K562 (cell line): Measurements from ENCODE around the gene UBE3B. TPM values are rescaled to one million over a fixed set of nuclear protein-coding genes. Genes with fewer than 3 reads are reported as not detected.
A peak's percentile ranks its signal among the peaks of the same experiment; 100 is the strongest.

Experiments
- BDP1 ChIP-seq: IDR thresholded peaks from 3 replicates; pipeline ENCODE4 v1.6.1; 2011; ENCODE audit not compliant: insufficient read length, insufficient read depth
- BHLHE40 ChIP-seq: IDR thresholded peaks from 2 replicates; pipeline ENCODE4 v1.6.1; 2011; ENCODE audit warnings: low read length, improper control_type of control experiment
- C11orf30 ChIP-seq: fragments of 450-650 bp; IDR thresholded peaks from 2 replicates; pipeline ENCODE4 v1.6.1; 2016; ENCODE audit warnings: low read depth, mild to moderate bottlenecking
- EHMT2 ChIP-seq: fragments of 450-650 bp; IDR thresholded peaks from 2 replicates; pipeline ENCODE4 v1.6.1; 2018; ENCODE audit warnings: antibody characterized with exemption
- ELF2 ChIP-seq: fragments of 250-450 bp; sonication (Bioruptor Pico); IDR thresholded peaks from 2 replicates; pipeline ENCODE4 v1.5.0; 2021; ENCODE audit warnings: mild to moderate bottlenecking
- ESRRA ChIP-seq: fragments of 450-650 bp; IDR thresholded peaks from 2 replicates; pipeline ENCODE4 v1.6.1; 2014; ENCODE audit warnings: low read depth, mild to moderate bottlenecking, moderate library complexity, borderline replicate concordance
- ETV1 ChIP-seq: fragments of 450-650 bp; conservative IDR thresholded peaks from 2 replicates; pipeline ENCODE4 v1.6.1; 2016; ENCODE audit warnings: missing genetic modification characterization, control low read depth, low read depth, missing compliant biosample characterization
- FOSL1 ChIP-seq: fragments of 200-800 bp; sonication (Bioruptor generic); conservative IDR thresholded peaks from 2 replicates; pipeline ENCODE4 v1.6.1; 2016; ENCODE audit warnings: missing genetic modification characterization, missing compliant biosample characterization
- IRF2 ChIP-seq: sonication (generic); formaldehyde crosslinking; IDR thresholded peaks from 2 replicates; pipeline ENCODE4 v1.8.1; 2022; ENCODE audit warnings: mild to moderate bottlenecking, missing genetic modification reagents
- MEIS2 ChIP-seq: fragments of 450-650 bp; IDR thresholded peaks from 2 replicates; pipeline ENCODE4 v1.6.1; 2014; ENCODE audit warnings: mild to moderate bottlenecking; ENCODE audit not compliant: partially characterized antibody
- NCOR1 ChIP-seq: fragments of 450-650 bp; IDR thresholded peaks from 2 replicates; pipeline ENCODE4 v1.6.1; 2016; ENCODE audit warnings: mild to moderate bottlenecking, moderate library complexity
- NR2F6 ChIP-seq: fragments of 450-650 bp; formaldehyde crosslinking; IDR thresholded peaks from 2 replicates; pipeline ENCODE4 v1.4.0; 2020; ENCODE audit warnings: mild to moderate bottlenecking
- STAG1 ChIP-seq: sonication (generic); formaldehyde crosslinking; IDR thresholded peaks from 2 replicates; pipeline ENCODE4 v1.5.0; 2020; ENCODE audit warnings: missing genetic modification reagents, borderline replicate concordance
- TAF15 ChIP-seq: fragments of 200-400 bp; formaldehyde crosslinking; IDR thresholded peaks from 2 replicates; pipeline ENCODE4 v1.6.1; 2017; ENCODE audit warnings: mild to moderate bottlenecking, low read depth, low read length, moderate library complexity
- TBL1XR1 ChIP-seq, 2 experiments: IDR thresholded peaks; 2 replicates each; pipeline ENCODE4 v1.6.1; 2012; ENCODE audit warnings: improper control_type of control experiment in 2 of 2, low read length in 2 of 2, mild to moderate bottlenecking in 1 of 2
- YBX1 ChIP-seq: fragments of 450-650 bp; IDR thresholded peaks from 2 replicates; pipeline ENCODE4 v1.7.1; 2016; ENCODE audit warnings: mild to moderate bottlenecking
- ZNF232 ChIP-seq: sonication (generic); formaldehyde crosslinking; IDR thresholded peaks from 2 replicates; pipeline ENCODE4 v1.8.0; 2022; ENCODE audit warnings: mild to moderate bottlenecking, missing genetic modification reagents
- ZNF354B ChIP-seq: fragments of 250-450 bp; sonication (Bioruptor Pico); IDR thresholded peaks from 2 replicates; pipeline ENCODE4 v1.4.0; 2020
- ZNF431 ChIP-seq: sonication (generic); formaldehyde crosslinking; IDR thresholded peaks from 2 replicates; pipeline ENCODE4 v1.8.0; 2022; ENCODE audit warnings: mild to moderate bottlenecking, missing genetic modification reagents
- ZNF445 ChIP-seq: fragments of 250-450 bp; sonication (Bioruptor Pico); IDR thresholded peaks from 2 replicates; pipeline ENCODE4 v1.4.0; 2020; ENCODE audit warnings: low read depth, mild to moderate bottlenecking, moderate library complexity
- ZNF584 ChIP-seq: fragments of 200-800 bp; sonication (Bioruptor generic); IDR thresholded peaks from 2 replicates; pipeline ENCODE4 v1.6.1; 2016; ENCODE audit warnings: low read depth, mild to moderate bottlenecking, missing genetic modification characterization, missing compliant biosample characterization
- ZNF589 ChIP-seq: fragments of 200-800 bp; sonication (Bioruptor generic); IDR thresholded peaks from 2 replicates; pipeline ENCODE4 v1.6.1; 2016; ENCODE audit warnings: low read depth, missing genetic modification characterization, missing compliant biosample characterization
- polyA plus RNA-seq, 8 experiments: library from polyadenylated mRNA; depleted of rRNA in 4 of 8; stranded (reverse) in 5 of 8; unstranded in 3 of 8; fragments of >200 nt; fragmentation: Nextera tagmentation in 2 of 8; fragmentation: Illumina TruSeq in 1 of 8; extraction: Ambion mirVana in 2 of 8; extraction: Trizol in 1 of 8; gene quantifications; 2 replicates each; pipeline versions ENCODE4 v1.2.1 to v1.2.3, GENCODE V29; 2011 to 2014; ENCODE audit warnings: inconsistent platforms in 1 of 8, missing spikeins in 1 of 8
- total RNA-seq, 7 experiments: library from RNA; depleted of rRNA in 6 of 7; stranded (reverse); fragments of >200 nt in 6 of 7; fragmentation: Illumina TruSeq in 2 of 7; extraction: Trizol in 2 of 7; gene quantifications; 2 replicates each; pipeline versions ENCODE4 v1.2.1 to v1.2.3, GENCODE V29; 2011 to 2021; ENCODE audit warnings: low replicate concordance in 1 of 7
- TF ChIP-seq, protein P1 (sequence below): fragments of 250-450 bp; sonication (Bioruptor Pico); IDR thresholded peaks from 2 replicates; pipeline ENCODE4 v1.5.0; 2020; ENCODE audit warnings: mild to moderate bottlenecking
- TF ChIP-seq, protein P2 (sequence below): fragments of 450-650 bp; IDR thresholded peaks from 2 replicates; pipeline ENCODE4 v1.6.1; 2016

Gene UBE3B
- total and polyA plus RNA-seq, 9 of the 15 experiments (the other 6 are each of a cell fraction or from before 2014, with no cell fraction given): 7.6 to 23.6 (median 15.5) TPM

DNA sequence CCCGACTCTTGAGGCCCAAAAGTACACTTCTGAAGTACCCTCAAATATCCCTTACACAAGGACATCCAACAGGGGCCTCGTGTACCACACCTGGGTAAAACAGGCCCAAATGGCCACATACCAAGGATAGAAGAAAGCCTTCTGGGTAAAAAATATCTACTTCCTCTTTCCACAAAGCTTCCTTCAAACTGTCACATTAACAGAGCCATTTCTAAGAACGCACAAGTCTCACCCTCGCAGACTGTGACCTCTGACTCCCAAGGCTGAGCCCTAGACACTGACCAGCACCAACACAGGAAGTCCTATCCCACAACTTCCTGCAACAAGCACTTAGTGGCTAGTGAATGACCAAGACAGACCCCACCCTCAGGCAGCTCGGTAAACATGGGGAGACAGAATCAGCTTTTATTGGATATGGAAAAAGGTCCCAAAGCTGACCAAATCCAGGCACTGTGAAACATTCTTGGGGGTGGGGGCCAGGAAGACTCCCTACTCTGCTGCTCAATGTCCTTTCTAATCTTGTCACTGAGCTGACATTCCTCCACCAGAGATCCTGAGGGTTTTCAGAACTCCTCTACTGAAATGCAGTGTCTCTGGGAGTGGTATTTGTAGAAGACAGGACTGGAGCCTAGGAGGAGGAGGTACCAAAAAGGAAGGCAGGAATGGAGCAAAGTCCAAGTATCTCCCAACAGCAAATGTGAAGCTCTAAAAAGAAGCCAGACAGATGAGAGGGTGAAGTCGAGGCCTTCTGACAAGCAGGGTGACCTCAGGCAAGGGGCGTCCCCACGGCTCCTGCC, 16.2 kb upstream of the UBE3B start (continued):
- peak in 1 of 2 experiments; percentile 89; a peak in 2 of 4 replicates for TF ChIP-seq TBL1XR1 (IDR thresholded peaks at IDR 0.05; ENCODE audit: low read length in 2 of 2)
- TF ChIP-seq C11orf30: no peak
- TF ChIP-seq STAG1 (CRISPR knock-in tag): no peak
- no peak for TF ChIP-seq YBX1
- TF ChIP-seq, protein P1, sequence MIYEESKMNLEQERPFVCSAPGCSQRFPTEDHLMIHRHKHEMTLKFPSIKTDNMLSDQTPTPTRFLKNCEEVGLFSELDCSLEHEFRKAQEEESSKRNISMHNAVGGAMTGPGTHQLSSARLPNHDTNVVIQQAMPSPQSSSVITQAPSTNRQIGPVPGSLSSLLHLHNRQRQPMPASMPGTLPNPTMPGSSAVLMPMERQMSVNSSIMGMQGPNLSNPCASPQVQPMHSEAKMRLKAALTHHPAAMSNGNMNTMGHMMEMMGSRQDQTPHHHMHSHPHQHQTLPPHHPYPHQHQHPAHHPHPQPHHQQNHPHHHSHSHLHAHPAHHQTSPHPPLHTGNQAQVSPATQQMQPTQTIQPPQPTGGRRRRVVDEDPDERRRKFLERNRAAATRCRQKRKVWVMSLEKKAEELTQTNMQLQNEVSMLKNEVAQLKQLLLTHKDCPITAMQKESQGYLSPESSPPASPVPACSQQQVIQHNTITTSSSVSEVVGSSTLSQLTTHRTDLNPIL (CRISPR knock-in tag): no peak
- TF ChIP-seq, protein P2, sequence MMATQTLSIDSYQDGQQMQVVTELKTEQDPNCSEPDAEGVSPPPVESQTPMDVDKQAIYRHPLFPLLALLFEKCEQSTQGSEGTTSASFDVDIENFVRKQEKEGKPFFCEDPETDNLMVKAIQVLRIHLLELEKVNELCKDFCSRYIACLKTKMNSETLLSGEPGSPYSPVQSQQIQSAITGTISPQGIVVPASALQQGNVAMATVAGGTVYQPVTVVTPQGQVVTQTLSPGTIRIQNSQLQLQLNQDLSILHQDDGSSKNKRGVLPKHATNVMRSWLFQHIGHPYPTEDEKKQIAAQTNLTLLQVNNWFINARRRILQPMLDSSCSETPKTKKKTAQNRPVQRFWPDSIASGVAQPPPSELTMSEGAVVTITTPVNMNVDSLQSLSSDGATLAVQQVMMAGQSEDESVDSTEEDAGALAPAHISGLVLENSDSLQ: peak; percentile 58
- TF ChIP-seq ZNF584 (CRISPR knock-in tag): peak; percentile 92
- peak; percentile 63; the same call in 1 of the 2 replicates for TF ChIP-seq ESRRA
- peak; percentile 83 for TF ChIP-seq NCOR1
- TF ChIP-seq BDP1: no peak
- TF ChIP-seq ZNF232: no peak
- peak; percentile 89 for TF ChIP-seq ETV1
- TF ChIP-seq ZNF354B (CRISPR knock-in tag): peak; percentile 39; the same call in 1 of the 2 replicates
- no peak for TF ChIP-seq NR2F6 (CRISPR knock-in tag)
- peak; percentile 69 for TF ChIP-seq MEIS2
- TF ChIP-seq ZNF431 (CRISPR knock-in tag): 0 out of 2 replicates have a peak, but pooled peaks have one; percentile 14
- TF ChIP-seq ZNF445 (CRISPR knock-in tag): no peak
- no peak for TF ChIP-seq TAF15
- peak; percentile 43; the same call in 1 of the 2 replicates for TF ChIP-seq FOSL1 (tag)
- peak; percentile 69; the same call in 1 of the 2 replicates for TF ChIP-seq EHMT2
- 0 out of 2 replicates have a peak, but pooled peaks have one; percentile 49 for TF ChIP-seq ELF2 (CRISPR knock-in tag)
- TF ChIP-seq BHLHE40: peak; percentile 72
- no peak for TF ChIP-seq IRF2 (CRISPR knock-in tag)
- peak; percentile 97 for TF ChIP-seq ZNF589 (CRISPR knock-in tag)
